HG03565 (cell line): ENCODE results near the gene FANCG.

ENCODE experiments used
- ATAC-seq: cut with Tn5 transposase; IDR thresholded peaks from one replicate; pipeline ENCODE4 v1.9.1; 2021; ENCODE audit warnings: mild to moderate bottlenecking, moderate library complexity; ENCODE audit not compliant: unreplicated experiment

Gene FANCG

DNA sequence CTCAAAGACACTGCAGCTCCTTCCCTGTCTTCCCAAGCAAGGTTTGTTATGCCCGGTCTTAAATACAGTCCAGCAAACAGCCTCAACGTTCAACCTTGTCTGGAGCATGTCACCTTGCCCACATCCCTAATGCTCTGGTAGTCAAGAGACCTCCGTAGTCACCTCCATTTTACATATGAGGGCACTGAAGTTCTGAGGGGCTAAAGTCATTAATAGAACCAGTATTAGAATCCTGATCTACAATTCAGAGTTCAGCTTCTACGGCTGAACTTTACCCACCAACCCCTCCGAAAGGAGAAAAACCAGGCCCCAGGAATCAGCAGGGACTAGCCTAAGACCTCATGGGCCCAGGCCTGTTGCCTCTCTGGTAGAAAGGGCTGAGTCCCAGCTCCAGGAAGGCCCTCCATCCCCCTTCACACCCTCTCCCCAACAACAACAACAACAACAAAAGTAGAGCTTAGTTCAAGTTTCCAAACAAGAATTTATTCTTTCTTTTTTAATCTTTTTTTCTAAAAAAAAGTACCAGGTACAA lies 24.0 kb upstream of the FANCG start:
- ATAC-seq = no peak

DNA sequence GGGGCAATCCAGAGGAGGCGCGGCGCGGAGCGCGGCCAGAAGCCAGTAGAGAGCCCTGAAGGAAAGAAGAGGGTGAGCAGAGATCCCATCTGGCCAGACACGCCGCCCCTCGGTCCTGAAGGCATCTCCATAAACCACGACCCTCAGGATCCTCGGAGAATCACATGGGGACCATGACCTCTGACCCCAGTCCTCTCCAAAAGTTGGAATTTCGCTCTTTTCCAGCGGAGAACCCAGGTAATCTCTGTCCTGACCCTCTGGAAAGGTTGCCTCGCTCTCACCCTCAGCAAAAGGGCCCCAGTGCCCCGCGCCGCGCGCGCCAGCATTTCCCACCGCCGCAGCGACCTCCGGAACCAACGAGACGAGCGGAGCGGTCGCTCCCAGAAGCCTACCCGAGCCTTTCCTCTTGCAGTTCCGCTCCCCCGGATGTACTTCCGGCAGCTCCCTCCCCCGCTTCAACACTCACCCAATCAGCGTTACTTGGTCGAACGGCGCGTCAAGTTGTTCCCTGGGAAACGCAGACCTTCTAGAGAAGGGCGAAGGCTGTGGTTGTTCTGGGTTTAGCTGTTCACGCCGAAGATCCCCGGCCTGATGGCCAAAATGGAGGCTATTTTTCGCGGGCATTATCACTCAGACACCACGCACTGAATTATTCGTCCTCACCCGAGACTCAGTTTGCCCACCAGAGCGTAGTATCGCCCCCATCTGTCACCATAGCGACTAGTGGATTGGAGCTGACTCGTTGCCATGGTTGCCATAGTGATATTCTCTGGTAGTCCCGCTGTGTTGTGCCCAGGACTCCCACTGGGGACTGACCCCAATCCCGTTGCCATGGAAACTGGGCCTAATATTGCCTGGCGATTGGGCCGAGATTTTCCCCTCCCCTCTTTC lies 23.3 kb upstream of the FANCG start, which contains the start of gene STOML2:
STOML2 (minus strand) TSS at position 363 of the 891 bp plus-strand sequence; CDS start at position 326, 37 bp downstream.
- peak; percentile 87 for ATAC-seq

DNA sequence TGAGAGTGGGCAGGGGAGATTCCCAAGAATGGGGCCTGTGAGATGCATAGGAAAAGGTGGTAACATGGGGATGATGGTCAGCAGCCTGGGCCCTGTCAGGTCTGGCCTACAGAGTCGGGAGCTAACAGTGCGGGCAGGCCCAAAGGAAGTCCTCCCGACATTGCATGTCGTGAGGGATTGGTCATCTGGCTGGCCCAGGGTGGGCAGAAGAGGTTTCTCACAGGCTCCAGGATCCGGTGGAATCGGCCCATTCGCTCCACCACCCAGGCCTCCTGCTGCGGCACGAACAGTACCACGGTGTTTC lies 22.7 kb upstream of the FANCG start:
- ATAC-seq = no peak

DNA sequence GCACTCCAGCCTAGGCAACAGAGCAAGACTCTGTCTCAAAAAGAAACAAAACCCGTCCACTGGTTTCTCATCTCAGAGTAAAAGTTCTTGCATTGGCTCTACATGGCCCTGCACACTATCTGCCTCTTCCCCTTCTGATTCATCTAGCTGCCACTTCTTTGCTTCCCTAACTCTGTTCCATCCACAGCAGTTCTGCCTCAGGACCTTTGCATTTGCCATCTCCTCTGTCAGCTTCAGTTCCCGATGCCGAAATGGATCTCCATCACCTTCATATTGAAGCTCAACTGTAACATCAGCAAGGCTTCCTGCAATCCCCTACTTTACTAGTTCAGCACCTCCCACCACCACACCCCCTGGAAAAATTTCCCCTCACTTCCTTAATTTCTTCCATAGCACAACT lies 17.8 kb upstream of the FANCG start:
- ATAC-seq = no peak

DNA sequence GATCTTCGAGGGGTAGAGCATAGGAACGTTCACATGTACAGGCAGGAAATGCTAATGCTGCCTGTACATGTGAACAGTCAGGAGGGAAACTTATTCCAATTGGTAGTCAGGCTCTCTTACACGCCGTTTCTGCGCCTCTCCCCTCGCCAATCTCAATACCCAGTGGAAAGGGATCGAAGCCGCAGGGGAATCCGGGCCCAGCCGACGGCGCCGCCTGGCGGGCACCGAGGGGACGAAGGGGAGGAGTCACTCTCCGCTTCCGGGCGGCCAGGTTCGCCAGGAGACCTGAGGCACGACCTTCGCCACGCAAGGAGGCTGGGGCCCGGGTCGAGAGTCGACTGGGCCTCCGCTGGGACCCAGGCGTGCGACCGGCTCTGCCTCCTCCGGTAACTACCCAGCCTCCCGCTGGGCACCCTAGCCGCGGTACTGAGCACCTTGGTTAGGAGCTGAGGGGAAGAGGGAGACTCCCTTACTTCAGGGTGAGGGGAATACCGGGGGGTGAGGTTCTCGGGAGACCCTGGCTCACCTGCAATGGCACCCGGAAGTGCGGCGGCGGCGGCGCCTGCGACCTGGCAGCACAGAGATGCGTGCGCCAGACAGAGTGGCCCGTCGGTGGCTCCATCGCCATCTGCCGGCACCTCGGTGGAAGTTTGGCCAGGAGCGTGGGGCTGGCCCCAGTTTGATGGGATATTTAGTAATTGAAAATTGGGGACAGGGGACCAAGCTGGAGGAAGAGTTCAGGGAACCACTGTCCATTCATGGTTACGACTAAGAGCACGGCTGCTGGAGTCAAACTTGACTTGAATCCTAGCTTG lies 16.5 kb upstream of the FANCG start, which contains the start of gene PIGO:
PIGO (minus strand) TSS at position 557 of the 815 bp plus-strand sequence. CDS start 1,026 bp downstream, outside the sequence.
- peak; percentile 82 for ATAC-seq

DNA sequence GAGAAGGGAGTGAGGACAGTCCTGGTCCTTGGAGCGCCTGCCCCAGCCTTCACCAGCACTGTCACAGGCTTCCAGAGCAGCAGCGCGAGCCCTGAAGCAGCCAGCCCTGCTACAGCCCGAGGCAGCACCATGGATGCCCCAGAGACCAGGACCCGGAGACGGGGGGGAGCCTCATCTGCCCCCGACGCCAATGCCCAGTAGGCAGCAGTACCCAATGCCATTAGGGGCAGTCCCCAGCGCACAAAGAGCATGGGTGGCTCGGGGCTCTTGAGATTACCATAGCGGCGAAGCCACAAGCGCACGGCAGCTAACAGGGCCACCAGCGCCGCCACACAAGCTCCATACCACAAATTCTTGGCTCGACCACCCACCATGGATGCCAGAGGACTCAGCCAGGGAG lies 11.8 kb upstream of the FANCG start:
- no peak for ATAC-seq

DNA sequence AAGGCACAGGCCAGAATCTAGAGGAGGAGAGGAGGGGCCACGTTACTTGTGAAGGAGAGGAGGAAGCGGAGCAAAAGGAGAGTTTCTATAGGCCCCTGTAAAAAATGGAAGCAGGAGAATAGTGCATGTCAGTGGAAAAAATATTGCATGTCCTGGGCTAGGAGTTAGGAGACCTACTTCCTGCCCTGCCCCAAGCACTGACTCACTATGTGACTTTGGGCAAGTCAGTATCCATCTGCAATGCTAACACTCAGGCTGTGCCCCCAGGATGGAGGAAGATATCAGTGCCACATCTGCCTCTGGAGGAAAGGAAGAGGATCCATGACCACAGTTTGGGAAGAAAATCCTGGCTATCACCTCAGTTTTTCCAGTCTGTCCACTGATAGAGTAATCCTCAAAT lies 9.7 kb upstream of the FANCG start:
- no peak for ATAC-seq

DNA sequence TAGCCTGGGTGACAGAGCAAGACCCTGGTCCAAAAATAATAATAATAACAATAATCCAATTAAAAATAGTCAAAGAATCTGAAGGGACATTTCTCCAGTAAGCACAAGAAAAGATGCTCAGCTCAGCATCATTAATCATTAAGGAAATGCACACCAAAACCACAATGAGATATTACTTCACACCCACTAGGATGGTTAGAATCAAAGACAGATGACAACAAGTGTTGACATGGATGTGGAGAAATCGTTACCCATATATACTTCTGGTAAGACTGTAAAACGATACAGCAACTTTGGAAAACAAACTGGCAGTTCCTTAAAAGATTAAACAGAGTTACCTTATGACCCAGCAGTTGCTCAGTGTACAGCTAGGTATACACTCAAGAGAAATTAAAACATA lies 5.3 kb upstream of the FANCG start:
- no peak for ATAC-seq

DNA sequence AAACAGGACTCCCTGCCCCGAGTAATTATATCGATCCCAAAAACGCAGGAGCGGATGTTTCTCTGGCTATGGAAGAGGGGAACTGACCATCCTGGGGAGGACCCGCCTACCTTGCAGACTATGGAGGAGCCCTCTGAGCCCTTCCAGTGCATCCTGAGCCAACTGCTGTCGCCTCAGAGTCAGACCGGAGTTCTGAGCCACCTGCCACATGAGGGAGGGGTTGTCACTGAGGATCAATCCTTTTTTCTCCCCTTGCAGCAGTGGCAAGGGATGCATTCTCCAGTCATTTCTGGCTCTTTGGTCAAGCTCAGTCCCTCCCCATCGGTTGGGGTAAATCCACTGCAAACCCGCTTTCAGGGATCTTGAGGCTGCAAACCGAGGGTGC lies 709 bp downstream of the FANCG start:
- no peak for ATAC-seq

DNA sequence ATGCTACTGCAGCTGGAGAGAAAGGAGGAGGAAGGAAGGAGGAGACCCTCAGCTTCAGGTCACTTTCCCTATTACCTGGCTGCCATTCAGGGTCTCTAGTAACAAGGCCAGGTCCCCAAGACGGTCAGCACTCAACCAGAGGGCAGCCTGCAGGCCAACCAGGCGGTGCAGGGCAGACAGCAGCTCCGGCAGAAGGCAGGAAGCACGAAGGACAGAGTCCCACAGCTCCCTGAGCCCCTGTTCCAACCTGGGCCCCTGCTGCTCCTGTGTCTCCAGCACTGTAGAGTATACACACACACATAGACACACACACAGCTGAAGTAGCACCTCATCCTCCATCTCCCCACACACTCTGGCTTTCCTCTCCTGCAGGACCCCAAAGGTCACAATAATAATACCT lies 1.7 kb downstream of the FANCG start:
- ATAC-seq = no peak

DNA sequence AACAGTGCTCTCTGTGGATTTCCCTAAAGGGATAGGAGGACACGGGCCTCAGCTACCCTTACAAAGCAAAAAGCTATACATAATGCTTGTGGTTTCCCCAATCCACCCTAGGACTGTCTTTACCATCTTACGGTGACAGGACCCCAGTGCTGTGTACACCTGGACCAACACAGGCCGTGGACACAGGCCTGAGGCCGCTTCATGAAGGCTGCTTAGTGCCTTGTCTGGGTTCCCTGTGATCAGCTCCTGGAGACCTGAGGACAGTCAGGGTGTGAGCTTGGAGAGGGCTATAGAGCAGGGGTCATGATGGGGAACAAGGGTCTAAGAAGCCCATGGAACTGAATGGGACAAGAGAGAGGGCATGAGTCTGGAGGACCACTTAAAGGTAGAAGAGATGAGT lies 2.9 kb downstream of the FANCG start:
- no peak for ATAC-seq

DNA sequence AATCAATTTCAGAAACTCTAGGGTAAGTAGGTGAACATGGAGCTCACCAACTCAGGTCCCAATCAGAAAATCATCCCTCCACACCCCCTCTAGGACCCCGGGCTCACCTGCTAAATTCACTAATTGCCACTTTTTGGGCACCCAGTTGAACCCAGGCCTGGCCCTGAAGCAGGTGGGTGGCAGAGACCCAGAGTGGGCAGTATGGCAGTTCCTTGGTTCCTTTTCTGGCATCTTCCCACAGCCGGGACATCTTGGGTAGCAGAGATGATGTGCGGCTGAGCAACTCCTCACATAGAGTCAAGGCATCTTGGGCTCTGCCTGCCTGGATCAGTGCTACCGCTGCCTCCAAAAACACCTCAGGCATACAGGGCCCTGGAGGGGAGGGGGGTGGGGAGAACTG lies 4.4 kb downstream of the FANCG start:
- no peak for ATAC-seq

DNA sequence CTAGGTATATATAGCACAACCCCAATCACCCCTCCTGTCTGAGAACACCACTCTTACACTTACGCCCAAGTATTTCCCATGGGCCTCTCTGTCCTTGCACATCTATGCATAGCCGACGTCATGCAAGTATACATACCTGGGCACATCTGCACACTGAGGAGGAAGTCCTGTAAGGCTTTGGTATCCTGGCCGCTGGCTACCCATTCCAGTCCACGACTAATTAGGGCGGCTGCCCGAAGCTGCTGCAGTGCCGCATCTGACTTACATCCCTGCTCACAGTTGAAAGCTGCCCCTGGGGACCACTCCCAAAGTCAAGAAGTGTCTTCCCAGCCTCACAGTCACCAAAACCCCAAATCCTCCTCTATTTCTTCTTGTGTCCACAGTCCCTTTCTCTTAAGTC lies 5.0 kb downstream of the FANCG start:
- no peak for ATAC-seq

DNA sequence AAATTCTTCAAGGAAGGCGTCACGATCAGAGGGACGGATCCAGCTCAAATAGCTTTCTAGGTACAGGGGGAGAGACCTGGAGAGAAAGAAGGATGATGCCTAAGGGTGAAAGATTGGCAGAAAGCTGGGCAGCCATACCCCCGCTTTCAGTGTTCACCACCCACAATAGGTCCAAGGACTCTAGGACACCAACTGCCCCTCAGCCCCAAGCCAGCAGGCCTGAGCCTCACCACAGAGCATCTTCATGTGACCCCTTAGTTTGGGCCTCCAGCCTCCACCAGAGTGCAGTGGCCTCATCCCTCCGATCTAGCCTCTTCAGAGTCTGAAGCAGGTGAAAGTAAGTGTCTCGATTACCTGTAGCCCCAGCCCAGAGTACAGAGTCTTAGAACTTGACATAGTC lies 5.6 kb downstream of the FANCG start:
- no peak for ATAC-seq

DNA sequence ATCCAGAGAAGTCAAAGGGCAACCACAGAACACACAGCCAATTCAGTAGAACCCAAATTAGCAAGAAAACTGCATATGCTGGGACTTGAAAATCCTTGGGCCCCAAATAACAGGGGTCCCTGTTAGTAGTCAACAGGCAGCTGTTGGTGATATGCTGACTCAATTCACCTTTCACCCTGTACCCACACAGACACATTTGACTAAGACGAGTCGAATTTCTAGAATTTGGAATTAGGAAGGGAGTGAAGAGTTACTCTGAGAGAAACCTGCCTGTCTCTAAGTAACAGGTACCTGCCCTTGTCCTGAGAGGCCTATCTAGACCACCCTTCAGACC lies 6.5 kb downstream of the FANCG start:
- ATAC-seq = no peak

DNA sequence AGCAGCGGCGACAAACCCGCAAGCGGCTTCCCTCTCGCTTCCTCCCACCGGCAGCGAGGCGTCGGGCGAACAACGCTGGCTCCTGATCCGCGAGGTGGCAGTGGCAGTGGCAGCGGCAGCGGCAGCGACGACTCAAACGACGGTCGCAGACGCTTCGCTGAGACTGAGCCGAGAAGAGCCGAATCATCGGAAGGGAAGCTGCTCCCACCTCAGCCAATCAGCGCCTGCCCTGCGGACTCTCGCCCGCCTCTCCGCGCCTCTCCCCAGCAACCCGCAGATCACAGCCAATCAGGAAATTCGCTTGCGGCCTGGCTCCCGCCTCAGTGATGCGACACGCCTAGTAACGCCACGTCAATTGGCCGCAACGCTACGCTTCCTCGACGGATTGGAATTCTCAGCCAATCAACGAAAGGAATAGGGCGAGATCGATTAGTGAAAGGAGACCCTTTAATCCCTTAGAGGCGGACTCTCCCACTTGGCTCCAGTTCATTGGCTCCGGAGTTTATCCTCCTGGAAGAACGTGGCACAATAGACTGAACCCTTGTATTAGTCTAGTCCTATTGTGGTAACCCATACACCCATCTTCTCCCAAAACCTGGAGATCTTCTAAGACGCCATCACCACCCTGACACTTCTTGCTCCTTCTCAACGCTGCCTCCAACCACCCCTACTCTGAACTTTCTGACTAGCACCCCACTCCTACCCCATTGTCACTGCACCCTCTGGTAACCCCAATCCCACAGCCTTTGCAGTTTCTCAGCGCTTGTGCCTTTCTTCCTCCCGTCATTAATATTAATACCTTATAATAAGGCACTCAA lies 7.1 kb downstream of the FANCG start, which contains the start of gene VCP:
VCP (minus strand) TSS at position 165 of the 818 bp plus-strand sequence. CDS start 272 bp downstream, outside the sequence.
- peak; percentile 76 for ATAC-seq

DNA sequence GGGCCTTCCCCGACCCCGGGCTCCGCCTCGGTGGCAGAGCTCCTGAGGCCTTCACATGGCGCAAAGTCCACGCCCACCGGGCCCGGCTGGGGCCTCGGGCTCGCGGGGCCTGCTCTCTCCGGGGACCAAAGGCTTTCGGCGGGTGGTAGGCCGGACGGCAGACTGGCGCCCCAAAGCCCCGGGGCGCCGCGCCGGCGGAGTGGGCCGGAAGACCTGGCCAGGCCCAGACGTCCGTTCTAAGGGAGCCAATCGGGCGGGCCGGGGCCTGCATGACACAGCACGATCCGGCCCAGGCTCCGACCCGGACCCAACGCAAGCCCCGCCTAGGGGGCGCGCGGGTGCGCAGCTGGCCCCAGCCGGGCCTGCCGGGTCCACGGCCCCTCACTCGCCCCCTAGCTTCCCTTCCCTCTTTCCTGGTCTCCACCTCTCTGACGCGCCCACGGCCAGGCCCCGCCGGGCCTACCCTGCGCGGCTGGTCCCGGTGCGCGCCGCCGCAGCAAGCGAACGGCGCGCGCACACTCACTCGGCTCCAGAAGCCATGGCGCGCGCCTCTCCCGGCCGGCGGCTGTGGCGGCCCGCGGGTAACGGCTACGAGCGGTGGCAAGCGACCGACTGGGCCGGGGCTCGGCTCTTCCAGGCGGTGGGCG lies 7.8 kb downstream of the FANCG start:
- peak; percentile 44 for ATAC-seq

DNA sequence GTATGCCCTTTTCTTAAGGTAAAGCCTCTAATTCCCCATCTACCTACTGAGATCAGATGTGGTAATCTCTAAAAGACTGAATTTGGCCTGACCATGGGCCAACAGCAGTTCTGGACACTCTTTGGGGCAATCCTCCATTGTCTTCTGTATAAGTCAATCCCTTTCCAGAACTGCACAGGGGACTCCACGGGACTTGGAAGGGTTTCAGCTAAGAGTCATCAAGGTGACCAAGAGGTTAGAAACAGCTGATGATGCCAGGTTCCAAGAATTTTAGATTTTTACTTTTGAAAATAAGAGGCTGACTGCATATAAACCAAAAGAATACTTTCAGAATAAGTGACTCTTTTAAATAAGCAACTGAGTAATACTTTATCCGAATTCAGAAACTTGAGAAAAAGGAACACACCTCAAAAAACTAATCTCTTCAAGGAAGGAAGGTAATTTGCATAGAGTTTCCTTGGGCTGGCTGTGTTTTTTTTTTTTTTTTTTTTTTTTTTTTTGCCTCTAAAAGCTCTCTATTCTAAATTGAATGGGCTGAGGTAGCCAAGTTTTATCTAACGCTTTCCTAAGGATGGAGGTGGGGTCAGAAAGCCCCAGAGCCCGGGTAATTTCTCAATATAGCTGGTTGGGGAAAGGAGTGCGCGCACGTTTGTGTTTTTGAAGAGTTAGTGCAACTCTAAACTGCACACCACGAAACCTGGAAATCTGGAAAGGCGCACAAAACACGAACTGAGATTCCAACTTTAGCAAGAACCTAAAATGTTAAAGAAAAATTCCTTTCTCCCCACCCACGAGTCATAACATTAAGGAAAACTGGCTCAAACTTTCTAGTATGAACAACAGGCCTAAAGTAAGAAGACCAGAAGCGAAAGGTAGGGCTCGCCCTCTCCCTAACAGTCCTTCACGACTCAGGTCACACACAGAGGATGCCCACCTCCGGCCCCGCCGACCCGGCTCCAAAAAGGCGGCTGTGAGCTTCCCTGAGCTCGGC lies 8.6 kb downstream of the FANCG start:
- no peak for ATAC-seq

DNA sequence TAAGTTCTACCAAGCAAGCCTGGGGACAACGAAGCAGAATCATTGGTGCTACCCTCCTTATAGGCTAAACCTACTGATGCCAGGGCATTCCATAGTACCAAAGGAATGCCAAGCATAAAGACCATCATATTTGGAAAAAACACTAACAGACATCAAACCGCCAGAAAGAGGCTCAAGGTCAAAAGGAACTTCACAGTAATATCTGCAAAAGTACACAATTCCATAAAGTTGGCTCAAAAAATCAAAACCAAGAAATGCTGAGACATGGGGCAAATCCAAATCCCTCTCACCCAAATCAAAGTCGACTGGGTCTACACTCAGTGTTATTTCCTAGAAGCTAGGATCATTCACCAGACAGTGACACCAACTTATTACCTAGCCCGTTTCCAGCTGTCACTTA lies 10.7 kb downstream of the FANCG start:
- ATAC-seq = no peak
